Activated CD4-positive, alpha-beta T cell treated with anti-CD3 and anti-CD28 coated beads, Interleukin-2, amount 10 ng/mL, durations not matched to agents 7 days and 5 days (primary cell): Measurements from ENCODE around the gene MAMLD1. TPM values are rescaled to one million over a fixed set of nuclear protein-coding genes. Genes with fewer than 3 reads are reported as not detected.

Experiments used
- CTCF ChIA-PET: fragments of 350-600 bp; sonication (Branson Sonifier 250); formaldehyde crosslinking; loops from one replicate; lab custom pipeline; 2021; ENCODE audit warnings: antibody characterized with exemption; lab: Charles Lee
- POLR2A ChIA-PET: fragments of 350-600 bp; sonication (Branson Sonifier 250); formaldehyde crosslinking; loops from one replicate; lab custom pipeline; 2021; ENCODE audit warnings: antibody characterized with exemption; lab: Charles Lee
- DNase-seq: peaks from one replicate; pipeline ENCODE4 v3.0.0-alpha.2; 2020
- H3K27ac Mint-ChIP-seq: one replicate; pipeline ENCODE4 v1.8.0; 2021; ENCODE audit warnings: mild to moderate bottlenecking, moderate library complexity, mixed read lengths
- H3K27me3 Mint-ChIP-seq: one replicate; pipeline ENCODE4 v1.8.0; 2021; ENCODE audit warnings: mixed read lengths
- H3K36me3 Mint-ChIP-seq: one replicate; pipeline ENCODE4 v1.8.0; 2021; ENCODE audit warnings: low read depth, mixed read lengths
- H3K4me1 Mint-ChIP-seq: one replicate; pipeline ENCODE4 v1.8.0; 2021; ENCODE audit warnings: mixed read lengths
- H3K4me3 Mint-ChIP-seq: one replicate; pipeline ENCODE4 v1.8.0; 2021; ENCODE audit warnings: mild to moderate bottlenecking, moderate library complexity, mixed read lengths
- H3K9me3 Mint-ChIP-seq: one replicate; pipeline ENCODE4 v1.8.0; 2021; ENCODE audit warnings: mixed read lengths
- total RNA-seq, 2 experiments: library from RNA; stranded (reverse); gene quantifications; one replicate each; pipeline ENCODE4 v1.2.3, GENCODE V29; 2021

MAMLD1 gene
- total RNA-seq, 2 experiments from 2014 or later: 2.4 to 3.4 TPM

DNA sequence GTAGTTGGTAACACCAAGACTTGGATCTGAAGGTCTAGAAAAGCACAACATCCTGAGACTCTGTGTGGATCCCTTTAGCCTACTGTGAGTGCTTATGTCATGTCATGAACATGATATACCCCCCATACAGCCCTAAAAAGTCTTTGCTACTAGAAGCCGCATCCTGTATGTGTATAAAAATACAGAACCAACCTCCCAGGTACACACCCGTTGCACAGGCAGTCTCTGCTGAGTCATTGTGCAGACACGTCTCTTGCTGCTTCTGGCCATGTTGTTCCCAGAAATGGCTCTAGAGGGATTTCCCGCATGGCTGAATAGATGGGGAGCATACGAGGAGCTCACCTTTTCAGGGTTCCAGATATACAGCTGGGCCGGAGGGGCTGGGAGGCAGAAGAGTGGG is 93.3 kb downstream of the MAMLD1 start:
- Mint-ChIP-seq H3K4me3 (no peak overlapping the region), H3K9me3 (no peaks in the 10 kb centered on the region), H3K27me3 (no peaks in the 10 kb centered on the region), H3K36me3 (peaks cover 7% of the 10 kb centered on the region), H3K27ac (no peak overlapping the region), H3K4me1 (peaks cover 41% of the 10 kb centered on the region)
- no peak for DNase-seq
- POLR2A ChIA-PET: no interaction called here
- CTCF ChIA-PET: interaction anchor here (0.5 to 2.5 kb wide), 3 partner anchors 10 to 941 kb away, joined by 3 to 7 read pairs (median 3); no protein-coding TSS in a partner anchor

DNA sequence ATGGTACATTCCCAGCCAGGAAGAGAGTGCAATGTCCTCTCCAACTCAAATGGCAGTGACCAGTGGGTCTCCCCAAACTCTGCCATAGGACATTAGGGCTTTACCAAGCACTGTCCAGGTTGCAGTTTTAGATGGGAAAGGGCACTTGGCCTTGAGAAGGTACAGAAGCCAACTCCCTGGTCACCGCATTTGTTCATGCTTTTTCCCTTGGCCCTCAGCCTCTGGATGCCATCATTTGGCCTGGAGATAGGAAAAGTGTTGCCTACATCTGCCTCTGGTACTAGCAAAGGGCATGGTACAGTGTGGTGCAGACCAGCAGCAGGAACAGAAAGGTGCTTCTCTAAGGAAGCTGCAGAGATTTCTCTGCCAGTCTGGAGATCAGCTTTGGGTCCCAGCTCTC is 93.8 kb downstream of the MAMLD1 start:
- H3K36me3 Mint-ChIP-seq: peaks cover 7% of the 10 kb centered on the region
- H3K9me3 Mint-ChIP-seq: no peaks in the 10 kb centered on the region
- H3K4me1 Mint-ChIP-seq: peaks cover 36% of the 10 kb centered on the region
- H3K27me3 Mint-ChIP-seq: no peaks in the 10 kb centered on the region
- no peak overlapping the region for H3K4me3 Mint-ChIP-seq
- CTCF ChIA-PET: interaction anchor here (1.6 to 2.5 kb wide), 2 partner anchors 10 to 16 kb away, joined by 6 to 7 read pairs; no protein-coding TSS in a partner anchor
- POLR2A ChIA-PET: no interaction called here
- no peak overlapping the region for H3K27ac Mint-ChIP-seq
- DNase-seq: no peak

DNA sequence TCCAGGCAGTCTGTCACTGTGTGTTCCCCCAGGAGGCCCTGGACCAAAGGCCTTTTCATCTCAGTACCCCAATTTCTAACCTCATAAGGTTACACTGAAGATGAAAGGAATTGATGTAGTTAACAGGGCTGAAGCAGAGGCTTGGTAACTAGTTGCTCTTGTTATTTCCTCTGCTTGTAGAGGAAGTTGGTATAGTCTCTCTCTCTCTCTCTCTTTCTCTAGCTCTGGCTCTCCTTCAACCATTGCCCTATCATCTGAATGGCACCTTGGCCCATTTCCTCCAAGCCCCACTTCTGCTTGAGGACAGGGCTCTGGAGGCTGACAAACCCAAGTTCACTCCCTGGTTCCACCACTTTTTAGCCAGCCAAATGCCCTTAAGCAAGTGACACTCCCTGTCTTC is 96.1 kb downstream of the MAMLD1 start:
- peaks cover 1% of the 10 kb centered on the region for H3K36me3 Mint-ChIP-seq
- CTCF ChIA-PET: no interaction called here
- H3K27me3 Mint-ChIP-seq: no peaks in the 10 kb centered on the region
- DNase-seq: no peak
- no peaks in the 10 kb centered on the region for H3K9me3 Mint-ChIP-seq
- H3K4me3 Mint-ChIP-seq: no peak overlapping the region
- peaks cover 33% of the 10 kb centered on the region for H3K4me1 Mint-ChIP-seq
- POLR2A ChIA-PET: no interaction called here
- H3K27ac Mint-ChIP-seq: peak overlapping the region; percentile 88

DNA sequence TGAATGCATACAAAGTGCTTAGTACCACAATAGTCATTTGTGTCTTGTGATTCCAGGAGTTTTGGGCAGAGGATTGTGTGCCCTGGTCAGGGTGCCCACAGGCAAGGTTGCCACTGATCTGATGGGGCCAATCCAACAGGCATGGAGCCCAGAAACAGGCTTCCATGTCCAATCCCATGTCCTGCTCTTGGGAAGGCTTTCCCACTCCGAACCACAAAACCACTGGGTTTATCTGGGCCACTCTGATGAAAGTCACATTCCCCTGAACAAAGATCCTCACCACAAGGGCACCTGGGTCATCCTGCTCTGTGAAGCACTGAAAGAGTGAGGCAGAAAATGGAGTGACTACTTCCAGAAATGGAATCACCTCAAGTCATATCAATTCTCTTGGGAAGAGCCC is 96.9 kb downstream of the MAMLD1 start:
- ChIA-PET POLR2A (no interaction called here), CTCF (no interaction called here)
- H3K27ac Mint-ChIP-seq: no peak overlapping the region
- no peaks in the 10 kb centered on the region for H3K27me3 Mint-ChIP-seq
- no peaks in the 10 kb centered on the region for H3K9me3 Mint-ChIP-seq
- peaks cover 29% of the 10 kb centered on the region for H3K4me1 Mint-ChIP-seq
- H3K4me3 Mint-ChIP-seq: no peak overlapping the region
- H3K36me3 Mint-ChIP-seq: peaks cover 1% of the 10 kb centered on the region
- DNase-seq: no peak

DNA sequence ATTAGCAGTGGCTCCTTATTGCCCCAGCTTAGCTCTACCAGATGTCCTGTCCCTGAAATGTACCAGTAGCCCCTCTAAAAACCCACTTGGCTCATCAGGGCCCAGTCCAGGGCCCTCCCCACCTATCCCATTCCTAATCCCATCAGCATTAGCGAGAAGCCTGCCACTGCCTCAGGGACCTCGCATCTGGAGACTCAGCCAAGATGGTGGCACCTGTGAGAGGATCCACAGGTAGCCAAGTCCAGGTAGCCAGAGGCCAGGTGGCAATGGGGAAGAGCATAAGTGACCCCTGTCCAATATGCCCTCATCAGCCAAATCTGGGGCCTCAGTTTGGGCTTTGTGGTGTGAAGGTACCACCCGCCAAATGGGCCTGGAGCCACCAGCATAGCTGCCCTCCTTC is 97.7 kb downstream of the MAMLD1 start:
- H3K27me3 Mint-ChIP-seq: no peaks in the 10 kb centered on the region
- POLR2A ChIA-PET: no interaction called here
- H3K36me3 Mint-ChIP-seq: no peaks in the 10 kb centered on the region
- H3K27ac Mint-ChIP-seq: no peak overlapping the region
- DNase-seq: no peak
- no peaks in the 10 kb centered on the region for H3K9me3 Mint-ChIP-seq
- CTCF ChIA-PET: no interaction called here
- no peak overlapping the region for H3K4me3 Mint-ChIP-seq
- peaks cover 29% of the 10 kb centered on the region for H3K4me1 Mint-ChIP-seq

DNA sequence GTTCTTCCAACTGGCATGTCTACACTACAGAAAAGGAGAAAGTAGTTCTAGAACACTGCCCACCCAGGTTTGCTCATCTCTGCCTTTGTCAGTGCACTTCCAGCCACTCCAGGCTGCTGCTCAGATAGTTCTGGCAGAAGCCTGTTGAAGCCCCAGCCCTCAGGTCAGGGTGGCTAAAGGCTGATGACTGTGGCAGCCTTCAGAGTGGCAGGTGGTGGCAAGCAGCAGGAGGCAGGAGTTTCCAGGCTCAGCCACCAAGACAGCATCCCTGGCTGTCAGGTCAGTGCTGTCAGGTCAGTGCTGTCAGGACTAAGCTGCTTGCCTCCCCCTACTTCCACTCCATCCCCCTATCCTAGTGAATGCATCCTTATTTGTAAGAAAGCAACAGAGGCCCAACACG is 100.4 kb downstream of the MAMLD1 start:
- DNase-seq: no peak
- H3K4me3 Mint-ChIP-seq: no peak overlapping the region
- ChIA-PET POLR2A (interaction anchor here (0.5 kb wide), 1 partner anchor 75 kb away, joined by 3 read pairs; no protein-coding TSS in a partner anchor), CTCF (interaction anchor here (2.0 kb wide), 1 partner anchor 15 kb away, joined by 8 read pairs; no protein-coding TSS in a partner anchor)
- H3K9me3 Mint-ChIP-seq: no peaks in the 10 kb centered on the region
- peaks cover 15% of the 10 kb centered on the region for H3K4me1 Mint-ChIP-seq
- H3K36me3 Mint-ChIP-seq: no peaks in the 10 kb centered on the region
- H3K27ac Mint-ChIP-seq: peak overlapping the region; percentile 25
- no peaks in the 10 kb centered on the region for H3K27me3 Mint-ChIP-seq

DNA sequence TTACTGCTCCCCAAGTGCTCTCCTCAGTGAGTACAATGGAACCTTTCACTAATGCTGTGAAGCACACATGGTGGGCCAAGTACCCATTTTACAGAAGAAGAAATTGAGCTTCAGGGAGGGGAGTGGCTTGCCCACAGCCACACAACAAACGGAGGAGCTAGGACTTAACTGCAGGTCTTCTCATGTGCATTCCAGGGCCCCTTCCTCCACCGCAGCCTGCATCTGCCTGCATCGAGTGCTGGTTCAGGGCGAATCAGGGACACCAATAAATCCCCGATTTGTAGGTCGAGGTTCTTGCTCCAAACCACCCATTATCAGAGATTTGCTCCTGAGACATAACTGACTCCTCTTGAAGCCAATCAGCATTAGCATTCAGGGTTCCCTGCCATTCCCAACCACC is 100.9 kb downstream of the MAMLD1 start:
- POLR2A ChIA-PET: interaction anchor here (0.5 kb wide), 1 partner anchor 75 kb away, joined by 3 read pairs; no protein-coding TSS in a partner anchor
- no peak overlapping the region for H3K4me3 Mint-ChIP-seq
- H3K27ac Mint-ChIP-seq: no peak overlapping the region
- peaks cover 11% of the 10 kb centered on the region for H3K4me1 Mint-ChIP-seq
- H3K27me3 Mint-ChIP-seq: no peaks in the 10 kb centered on the region
- H3K36me3 Mint-ChIP-seq: no peaks in the 10 kb centered on the region
- H3K9me3 Mint-ChIP-seq: no peaks in the 10 kb centered on the region
- DNase-seq: no peak
- CTCF ChIA-PET: interaction anchor here (2.0 kb wide), 1 partner anchor 15 kb away, joined by 8 read pairs; no protein-coding TSS in a partner anchor

DNA sequence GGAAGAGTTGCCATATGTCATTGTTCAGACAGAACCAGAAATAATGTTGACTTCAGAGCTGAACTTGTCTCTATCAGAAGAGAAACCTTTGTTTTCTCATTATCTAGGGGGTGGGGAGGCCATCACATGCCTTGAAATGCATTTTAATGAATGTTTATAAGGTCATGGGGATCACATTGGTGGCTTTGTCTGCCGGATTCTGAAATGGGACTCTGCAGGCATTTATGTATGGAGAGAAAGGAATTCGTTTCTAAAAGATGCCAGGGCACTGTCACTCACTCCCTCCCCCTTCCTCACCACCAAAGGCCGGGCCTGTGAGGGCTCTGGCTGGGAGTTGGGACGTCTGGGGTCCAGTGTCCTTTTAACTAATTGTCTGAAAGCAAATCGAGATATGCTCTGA is 102.2 kb downstream of the MAMLD1 start:
- ChIA-PET POLR2A (no interaction called here), CTCF (no interaction called here)
- no peak overlapping the region for H3K4me3 Mint-ChIP-seq
- no peaks in the 10 kb centered on the region for H3K9me3 Mint-ChIP-seq
- no peak for DNase-seq
- H3K27me3 Mint-ChIP-seq: no peaks in the 10 kb centered on the region
- no peak overlapping the region for H3K27ac Mint-ChIP-seq
- no peaks in the 10 kb centered on the region for H3K36me3 Mint-ChIP-seq
- peaks cover 2% of the 10 kb centered on the region for H3K4me1 Mint-ChIP-seq

DNA sequence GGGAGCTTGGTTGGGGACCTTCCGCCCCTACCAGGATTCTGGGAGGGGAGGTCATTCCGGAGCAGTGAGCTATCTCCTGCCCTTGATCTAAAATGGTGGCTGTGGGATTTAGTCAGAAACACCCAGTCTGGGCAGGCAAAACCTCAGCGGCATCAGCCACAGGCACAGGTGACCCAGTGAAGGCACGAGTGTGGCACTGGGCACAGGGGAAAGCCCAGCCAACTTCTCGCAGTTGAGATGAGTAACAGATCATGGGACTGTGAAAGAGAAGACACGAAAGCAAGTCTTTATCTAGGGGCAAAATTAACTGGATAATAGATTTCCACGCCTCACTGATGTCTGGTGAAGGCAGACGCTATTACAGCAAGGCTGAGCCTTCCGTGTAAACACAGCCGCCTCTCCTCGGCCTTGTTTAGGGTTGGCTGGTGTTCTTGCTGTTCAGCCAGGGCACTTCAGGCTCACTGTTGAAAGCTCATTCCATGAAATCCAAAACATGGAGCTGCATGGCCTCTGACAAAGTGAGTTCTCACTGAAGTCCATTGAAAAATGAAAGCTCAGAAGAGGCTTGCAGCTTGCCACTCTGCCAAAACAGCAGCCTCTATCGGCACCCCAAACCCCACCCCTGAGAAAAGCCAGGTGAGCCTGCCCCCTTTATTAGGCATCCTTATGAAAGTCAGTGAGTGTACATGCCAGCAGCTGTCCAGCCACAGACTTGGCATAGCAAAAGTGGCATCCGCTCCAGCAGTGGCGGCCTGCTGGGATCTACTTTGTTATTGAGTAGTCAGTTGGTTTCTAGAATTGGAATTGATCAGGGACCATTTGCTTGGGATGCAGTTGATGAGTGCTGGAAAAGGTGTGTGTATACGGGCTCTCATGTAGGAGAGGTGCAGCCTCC is 103.0 kb downstream of the MAMLD1 start:
- Mint-ChIP-seq H3K27me3 (no peaks in the 10 kb centered on the region), H3K27ac (no peak overlapping the region), H3K9me3 (no peaks in the 10 kb centered on the region), H3K4me1 (peaks cover 1% of the 10 kb centered on the region), H3K4me3 (no peak overlapping the region), H3K36me3 (no peaks in the 10 kb centered on the region)
- CTCF ChIA-PET: interaction anchor here (1.0 to 1.5 kb wide), 3 partner anchors 8 to 15 kb away, joined by 3 to 6 read pairs (median 3); no protein-coding TSS in a partner anchor
- DNase-seq: no peak
- POLR2A ChIA-PET: no interaction called here

DNA sequence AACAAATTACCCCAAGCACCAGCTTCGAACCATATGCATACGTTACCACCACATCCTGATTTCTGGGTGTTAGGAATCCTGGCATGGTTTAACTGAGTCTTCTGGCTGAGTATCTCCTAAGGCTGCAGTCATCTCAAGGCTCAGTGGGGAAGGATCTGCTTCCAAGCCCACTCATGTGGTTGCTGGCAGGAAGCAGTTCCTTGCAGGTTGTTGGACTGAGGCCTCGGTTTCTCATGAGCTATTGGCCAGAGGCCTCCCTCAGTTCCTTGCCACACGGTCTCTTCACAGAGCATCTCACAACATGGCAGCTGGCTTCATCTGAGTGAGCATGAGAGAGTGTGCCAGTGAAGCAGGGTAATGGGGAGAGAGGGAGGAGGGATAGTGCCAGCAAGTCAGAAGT is 109.2 kb downstream of the MAMLD1 start:
- Mint-ChIP-seq H3K4me1 (peaks cover 12% of the 10 kb centered on the region), H3K27me3 (no peaks in the 10 kb centered on the region), H3K27ac (no peak overlapping the region), H3K4me3 (no peak overlapping the region), H3K36me3 (peaks cover 3% of the 10 kb centered on the region), H3K9me3 (no peaks in the 10 kb centered on the region)
- DNase-seq: no peak
- CTCF ChIA-PET: no interaction called here
- POLR2A ChIA-PET: no interaction called here

DNA sequence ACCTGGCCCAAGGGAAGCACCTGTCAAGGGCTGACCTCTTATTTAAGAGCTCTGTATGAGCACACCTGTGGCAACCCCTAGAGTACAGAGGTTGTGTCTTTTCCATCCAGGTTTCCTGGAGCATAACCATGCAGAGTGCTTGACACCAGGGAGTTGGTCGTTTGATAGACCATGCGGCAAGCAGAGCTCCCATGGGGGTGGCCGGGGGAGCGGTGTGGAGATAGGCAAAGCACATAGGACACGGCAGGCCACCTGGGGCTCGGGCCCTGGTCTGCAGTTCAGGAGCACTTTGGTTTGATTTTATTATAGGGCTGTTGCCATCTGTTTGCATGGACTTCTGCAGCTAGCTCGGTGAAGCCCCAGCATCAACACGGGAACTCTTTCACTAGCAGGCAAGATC is 110.3 kb downstream of the MAMLD1 start:
- H3K27me3 Mint-ChIP-seq: no peaks in the 10 kb centered on the region
- no peak overlapping the region for H3K27ac Mint-ChIP-seq
- no peak overlapping the region for H3K4me3 Mint-ChIP-seq
- ChIA-PET POLR2A (interaction anchor here (0.6 kb wide), 1 partner anchor 10 kb away, joined by 3 read pairs; no protein-coding TSS in a partner anchor), CTCF (interaction anchor here (1.4 to 2.8 kb wide), 2 partner anchors 10 to 17 kb away, joined by 7 to 14 read pairs; no protein-coding TSS in a partner anchor)
- H3K9me3 Mint-ChIP-seq: no peaks in the 10 kb centered on the region
- peaks cover 3% of the 10 kb centered on the region for H3K36me3 Mint-ChIP-seq
- no peak for DNase-seq
- peaks cover 23% of the 10 kb centered on the region for H3K4me1 Mint-ChIP-seq

DNA sequence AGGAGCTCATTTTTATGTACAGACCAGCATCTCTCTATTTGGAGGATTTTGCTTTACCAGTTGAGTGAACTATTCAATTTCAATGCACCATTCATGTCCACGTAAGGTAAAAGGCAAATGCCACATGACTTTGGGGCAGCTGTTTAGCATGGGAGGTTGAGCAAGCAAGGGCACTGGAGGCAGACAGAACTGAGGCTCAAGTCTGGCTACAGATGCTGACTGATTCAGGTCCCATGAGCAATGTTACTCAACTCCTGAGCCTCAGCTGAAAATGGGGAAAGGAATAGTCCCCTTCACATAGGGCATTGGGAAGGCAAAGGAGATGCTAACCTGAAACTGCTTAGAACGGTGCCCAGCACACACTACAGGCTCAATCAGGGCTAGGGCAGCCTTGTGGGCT is 112.3 kb downstream of the MAMLD1 start:
- Mint-ChIP-seq H3K4me1 (peaks cover 44% of the 10 kb centered on the region), H3K4me3 (no peak overlapping the region)
- POLR2A ChIA-PET: no interaction called here

DNA sequence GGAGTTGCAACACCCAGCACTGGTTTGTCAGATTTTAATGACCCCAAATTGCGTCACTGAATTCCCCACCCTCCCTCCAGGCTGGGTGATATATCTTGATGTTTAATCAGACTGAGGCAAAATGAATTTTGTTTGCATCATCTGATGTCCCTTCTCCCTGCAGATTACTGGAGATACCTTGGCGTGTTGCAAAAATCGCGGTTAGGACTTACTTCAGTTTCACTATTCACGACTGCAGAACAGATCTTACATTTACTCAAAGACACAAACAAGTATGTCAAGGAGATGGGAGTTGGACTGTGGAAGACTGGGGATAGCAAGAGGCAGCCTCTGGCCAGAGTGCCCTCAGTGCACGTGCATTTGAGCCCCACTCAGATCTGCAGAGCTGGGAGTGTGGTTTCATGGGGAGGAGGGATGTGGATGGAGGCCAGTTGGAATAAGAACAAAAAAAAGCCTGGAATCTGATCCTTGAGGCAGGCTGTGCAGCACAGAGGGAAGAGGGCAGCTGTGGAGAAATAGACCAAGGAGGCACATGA is 113.1 kb downstream of the MAMLD1 start:
- Mint-ChIP-seq H3K27ac (no peak overlapping the region), H3K4me1 (peaks cover 51% of the 10 kb centered on the region), H3K27me3 (no peaks in the 10 kb centered on the region), H3K36me3 (peaks cover 3% of the 10 kb centered on the region), H3K4me3 (no peak overlapping the region), H3K9me3 (no peaks in the 10 kb centered on the region)
- no peak for DNase-seq
- POLR2A ChIA-PET: no interaction called here
- CTCF ChIA-PET: interaction anchor here (1.8 to 2.3 kb wide), 2 partner anchors 10 to 26 kb away, joined by 6 to 10 read pairs; no protein-coding TSS in a partner anchor

More for the DNA sequence above, 112.3 kb downstream of the MAMLD1 start:
- H3K36me3 Mint-ChIP-seq: peaks cover 3% of the 10 kb centered on the region
- H3K9me3 Mint-ChIP-seq: no peaks in the 10 kb centered on the region
- CTCF ChIA-PET: interaction anchor here (2.8 kb wide), 1 partner anchor 8 kb away, joined by 14 read pairs; no protein-coding TSS in a partner anchor
- no peak for DNase-seq
- H3K27ac Mint-ChIP-seq: no peak overlapping the region
- no peaks in the 10 kb centered on the region for H3K27me3 Mint-ChIP-seq
